ENCODE measurements around the gene ZFHX3. TPM values are rescaled to one million over a fixed set of nuclear protein-coding genes. Genes with fewer than 3 reads are reported as not detected.

ZFHX3 gene
- polyA plus RNA-seq, 1 donor from 2014 or later, result 26.4 TPM

- no peaks in the 10 kb centered on the region for H3F3A ChIP-seq (ENCODE audit: insufficient read depth, low read length, poor library complexity, severe bottlenecking)
- H3K9ac ChIP-seq (ENCODE audit: low read length), result no peak overlapping the region
- no peaks in the 10 kb centered on the region for H3K36me3 ChIP-seq (ENCODE audit: insufficient read depth, low read length)
- no peaks in the 10 kb centered on the region for H4K20me1 ChIP-seq (ENCODE audit: insufficient read depth)
- H2AFZ ChIP-seq (ENCODE audit: low read depth, low read length), result no peak overlapping the region
- TF ChIP-seq REST (IDR thresholded peaks at IDR 0.05; ENCODE audit: borderline replicate concordance) (no peak), MXI1 (conservative IDR thresholded peaks at IDR 0.05; ENCODE audit: poor library complexity, severe bottlenecking) (no peak), POLR2AphosphoS5 (IDR thresholded peaks at IDR 0.05) (no peak), TAF1 (IDR thresholded peaks at IDR 0.05; ENCODE audit: low read depth) (no peak), RAD21 (conservative IDR thresholded peaks at IDR 0.05) (no peak)
- no peak overlapping the region for H3K4me3 ChIP-seq (ENCODE audit: low read length)
- no peaks in the 10 kb centered on the region for H3K9me3 ChIP-seq (ENCODE audit: low read length)
- no peak overlapping the region for H3K4me2 ChIP-seq (ENCODE audit: low read length)
- H3K27ac ChIP-seq (ENCODE audit: low read length), result no peak overlapping the region
- H3K27me3 ChIP-seq (ENCODE audit: insufficient read depth, low read depth, low read length), result no peaks in the 10 kb centered on the region
- H3K79me2 ChIP-seq (replicated peaks; ENCODE audit: insufficient read depth, low read length), result no peaks in the 10 kb centered on the region
- H3K9me2 ChIP-seq (ENCODE audit: insufficient read depth, low read length), result no peaks in the 10 kb centered on the region
Observed at GRCh38 chr16:72764015-72764654, 283.8 kb downstream of the ZFHX3 start.

DNA sequence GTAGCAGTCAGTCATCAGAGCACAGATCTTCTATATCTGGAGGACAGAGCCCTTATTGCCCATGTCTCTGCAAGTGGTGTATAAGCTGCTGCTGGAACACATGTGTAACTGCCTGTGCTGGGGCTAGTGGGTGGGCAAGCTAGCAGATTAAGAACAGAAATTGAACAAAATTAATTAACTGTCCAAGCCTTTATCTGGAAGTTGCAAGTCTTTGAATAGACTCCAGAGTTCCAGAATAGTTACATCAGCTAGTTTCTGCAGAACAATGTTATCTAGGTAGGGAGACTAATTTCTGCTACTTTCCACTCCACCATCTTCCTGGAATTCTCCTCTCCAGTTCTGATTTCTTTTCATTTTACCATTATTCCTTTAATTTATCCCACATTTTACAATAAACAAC, 287.3 kb downstream of the ZFHX3 start:
- H3F3A ChIP-seq (ENCODE audit: insufficient read depth, low read length, poor library complexity, severe bottlenecking), result no peaks in the 10 kb centered on the region
- H3K36me3 ChIP-seq (ENCODE audit: insufficient read depth, low read length), result no peaks in the 10 kb centered on the region
- H3K4me3 ChIP-seq (ENCODE audit: low read length), result no peak overlapping the region
- no peaks in the 10 kb centered on the region for H4K20me1 ChIP-seq (ENCODE audit: insufficient read depth)
- H2AFZ ChIP-seq (ENCODE audit: low read depth, low read length), result no peak overlapping the region
- no peaks in the 10 kb centered on the region for H3K79me2 ChIP-seq (replicated peaks; ENCODE audit: insufficient read depth, low read length)
- no peaks in the 10 kb centered on the region for H3K9me2 ChIP-seq (ENCODE audit: insufficient read depth, low read length)
- H3K4me2 ChIP-seq (ENCODE audit: low read length), result no peak overlapping the region
- no peaks in the 10 kb centered on the region for H3K9me3 ChIP-seq (ENCODE audit: low read length)
- H3K27ac ChIP-seq (ENCODE audit: low read length), result no peak overlapping the region
- H3K27me3 ChIP-seq (ENCODE audit: insufficient read depth, low read depth, low read length), result no peaks in the 10 kb centered on the region
- TF ChIP-seq EZH2 (IDR thresholded peaks at IDR 0.05; ENCODE audit: borderline replicate concordance, insufficient read depth, low read length, poor library complexity, severe bottlenecking) (no peak), MXI1 (conservative IDR thresholded peaks at IDR 0.05; ENCODE audit: poor library complexity, severe bottlenecking) (no peak), EP300 (conservative IDR thresholded peaks at IDR 0.05; ENCODE audit: poor library complexity, severe bottlenecking) (no peak), REST (IDR thresholded peaks at IDR 0.05; ENCODE audit: borderline replicate concordance) (no peak), RAD21 (conservative IDR thresholded peaks at IDR 0.05) (no peak), POLR2AphosphoS5 (IDR thresholded peaks at IDR 0.05) (no peak), TAF1 (IDR thresholded peaks at IDR 0.05; ENCODE audit: low read depth) (no peak), CTCF (IDR thresholded peaks at IDR 0.05; ENCODE audit: poor library complexity, severe bottlenecking) (no peak), SMC3 (conservative IDR thresholded peaks at IDR 0.05; ENCODE audit: poor library complexity) (no peak)
- H3K9ac ChIP-seq (ENCODE audit: low read length), result no peak overlapping the region

Measured in neural cell (in vitro differentiated cells).